Subcutaneous abdominal adipose tissue (tissue), 5 donors: ENCODE data around the gene LDLRAD2.

Experiments used
- H3K27ac ChIP-seq: one replicate; pipeline ENCODE4 v1.7.0; 2013; ENCODE audit warnings: low read depth, mild to moderate bottlenecking, inconsistent platforms, low read length, moderate library complexity
- H3K27me3 ChIP-seq, 5 donors: one replicate each; pipeline ENCODE4 v1.7.0; 2013; ENCODE audit warnings: low read length in 5 of 5, inconsistent platforms in 1 of 5; ENCODE audit not compliant: control insufficient read depth in 5 of 5, insufficient read depth in 4 of 5
- H3K36me3 ChIP-seq, 5 donors: one replicate each; pipeline ENCODE4 v1.7.0; 2013; ENCODE audit warnings: low read length in 5 of 5; ENCODE audit not compliant: control insufficient read depth in 5 of 5, insufficient read depth in 5 of 5
- H3K4me1 ChIP-seq, 5 donors: one replicate each; pipeline ENCODE4 v1.7.0; 2013; ENCODE audit warnings: low read length in 5 of 5, mild to moderate bottlenecking in 3 of 5, moderate library complexity in 1 of 5; ENCODE audit not compliant: control insufficient read depth in 5 of 5, insufficient read depth in 5 of 5
- H3K4me3 ChIP-seq, 5 donors: one replicate each; pipeline ENCODE4 v1.7.0; 2013; ENCODE audit warnings: low read length in 5 of 5, low read depth in 1 of 5
- H3K9ac ChIP-seq, 5 donors: one replicate each; pipeline ENCODE4 v1.7.0; 2013; ENCODE audit warnings: low read length in 5 of 5, mild to moderate bottlenecking in 4 of 5, moderate library complexity in 3 of 5
- H3K9me3 ChIP-seq, 5 donors: one replicate each; pipeline ENCODE4 v1.7.0; 2013; ENCODE audit warnings: low read length in 5 of 5; ENCODE audit not compliant: control insufficient read depth in 5 of 5
- donor health status: healthy.
- donor health status: healthy.
- donor health status: healthy.
- donor health status: healthy.
- donor health status: healthy.

Gene LDLRAD2

DNA sequence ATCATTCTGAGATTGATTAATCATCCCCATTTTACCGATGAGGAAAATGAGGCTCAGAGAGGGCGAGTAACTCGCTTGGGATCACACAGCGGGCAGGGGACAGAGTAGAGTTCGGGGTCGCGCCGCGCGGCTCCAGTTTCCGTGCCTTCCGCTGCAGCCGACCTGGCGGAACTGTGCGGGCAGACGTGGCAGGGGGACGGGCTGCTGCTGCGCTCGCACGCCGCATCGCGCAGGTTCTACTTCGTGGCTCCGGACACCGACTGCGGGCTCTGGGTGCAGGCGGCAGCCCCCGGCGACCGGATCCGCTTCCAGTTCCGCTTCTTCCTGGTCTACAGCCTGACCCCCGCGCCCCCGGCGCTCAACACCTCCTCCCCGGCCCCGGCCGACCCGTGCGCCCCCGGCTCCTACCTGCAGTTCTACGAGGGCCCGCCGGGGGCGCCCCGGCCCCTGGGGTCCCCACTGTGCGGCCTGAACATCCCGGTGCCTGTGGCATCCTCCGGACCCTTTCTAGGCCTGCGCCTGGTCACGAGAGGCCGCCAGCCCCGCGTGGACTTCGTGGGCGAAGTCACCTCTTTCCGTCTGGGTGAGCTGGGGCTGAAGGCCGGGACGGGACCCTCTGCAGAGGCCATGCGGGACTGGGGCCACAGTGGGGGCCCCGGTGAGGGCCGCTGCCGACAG lies 2.3 kb downstream of the LDLRAD2 start:
- H3K27ac ChIP-seq = no peak overlapping the region
- no peaks in the 10 kb centered on the region for H3K27me3 ChIP-seq
- peak overlapping the region in 4 of 5 donors; percentile 36 to 61 (median 38) for H3K4me3 ChIP-seq
- H3K36me3 ChIP-seq = no peaks in the 10 kb centered on the region
- H3K9me3 ChIP-seq = no peaks in the 10 kb centered on the region
- peaks cover 2 to 40% (median 25%) of the 10 kb centered on the region in 5 donors for H3K4me1 ChIP-seq
- peak overlapping the region in 2 of 5 donors; percentile 42 to 51 for H3K9ac ChIP-seq

DNA sequence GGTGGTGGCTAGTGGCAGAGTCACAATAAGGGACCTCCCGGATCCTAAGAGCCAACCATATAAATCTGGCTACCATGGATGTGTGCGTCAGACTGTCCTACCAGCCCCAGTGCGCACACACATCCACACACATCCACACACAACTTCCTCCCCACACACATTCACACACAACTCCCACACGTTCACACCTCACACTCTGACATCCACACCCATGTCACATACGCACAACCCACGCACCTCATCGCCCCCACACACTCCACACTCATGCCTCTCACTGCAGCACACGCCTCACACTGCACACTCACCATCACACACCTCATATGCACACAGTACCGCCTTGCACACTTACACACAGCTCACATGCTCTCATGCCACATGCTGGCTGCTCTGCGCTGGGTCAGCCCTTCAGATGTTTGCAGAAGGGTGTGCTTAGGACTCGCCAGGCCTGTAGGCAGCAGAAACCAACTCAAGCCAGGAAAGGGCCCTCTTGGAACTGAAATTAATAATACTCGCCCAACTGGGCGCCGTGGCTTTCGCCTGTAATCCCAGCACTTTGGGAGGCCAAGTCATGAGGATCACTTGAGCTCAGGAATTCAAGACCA lies 3.0 kb downstream of the LDLRAD2 start:
- Histone ChIP-seq H3K27ac (no peak overlapping the region), H3K4me1 (peaks cover 2 to 40% (median 25%) of the 10 kb centered on the region in 5 donors), H3K27me3 (no peaks in the 10 kb centered on the region), H3K4me3 (peak overlapping the region in 1 of 5 donors; percentile 61), H3K9me3 (no peaks in the 10 kb centered on the region), H3K36me3 (peaks cover 0 to 3% (median 0%) of the 10 kb centered on the region in 5 donors), H3K9ac (no peak overlapping the region)

DNA sequence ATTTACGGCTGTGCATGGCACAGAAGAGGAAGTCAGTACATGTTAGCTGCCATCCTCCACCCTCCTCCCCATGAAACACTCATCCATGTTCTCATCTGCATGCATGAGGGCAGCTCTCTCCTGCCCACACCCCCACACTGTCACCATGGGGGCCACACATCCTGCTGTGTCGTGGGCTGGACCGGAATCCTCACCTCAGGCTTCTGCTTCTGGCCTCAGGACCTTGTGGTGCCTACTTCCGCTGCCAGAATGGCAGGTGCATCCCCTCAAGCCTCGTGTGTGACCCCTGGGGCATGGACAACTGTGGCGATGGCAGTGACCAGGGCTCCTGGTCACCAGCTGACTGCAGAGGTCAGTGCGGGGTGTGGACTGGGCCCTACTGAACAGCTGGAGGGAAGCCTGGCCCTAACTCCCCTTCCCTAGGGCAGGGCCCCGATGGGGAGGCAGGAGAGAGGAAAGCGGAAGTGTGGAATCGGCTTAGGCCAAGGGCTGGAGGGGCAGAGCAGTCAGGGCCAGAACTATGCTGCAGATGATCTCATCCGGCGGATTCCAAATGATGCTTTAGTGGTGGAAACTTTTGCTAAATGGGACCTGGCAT lies 3.8 kb downstream of the LDLRAD2 start:
- no peaks in the 10 kb centered on the region for H3K27me3 ChIP-seq
- H3K36me3 ChIP-seq = peaks cover 0 to 7% (median 4%) of the 10 kb centered on the region in 5 donors
- H3K9ac ChIP-seq = no peak overlapping the region
- no peak overlapping the region for H3K27ac ChIP-seq
- H3K4me3 ChIP-seq = no peak overlapping the region
- H3K4me1 ChIP-seq = peaks cover 2 to 40% (median 25%) of the 10 kb centered on the region in 5 donors
- no peaks in the 10 kb centered on the region for H3K9me3 ChIP-seq

GRCh38 chr1:21816602-21817302 lies 4.7 kb downstream of the LDLRAD2 start:
- H3K36me3 ChIP-seq = peaks cover 0 to 16% (median 14%) of the 10 kb centered on the region in 5 donors
- H3K9ac ChIP-seq = no peak overlapping the region
- H3K27ac ChIP-seq = no peak overlapping the region
- H3K4me1 ChIP-seq = peaks cover 2 to 36% (median 24%) of the 10 kb centered on the region in 5 donors
- H3K27me3 ChIP-seq = no peaks in the 10 kb centered on the region
- H3K4me3 ChIP-seq = no peak overlapping the region
- H3K9me3 ChIP-seq = no peaks in the 10 kb centered on the region

GRCh38 chr1:21818656-21819055 lies 6.6 kb downstream of the LDLRAD2 start:
- Histone ChIP-seq H3K9me3 (no peaks in the 10 kb centered on the region), H3K27ac (no peak overlapping the region), H3K4me1 (peaks cover 0 to 30% (median 14%) of the 10 kb centered on the region in 5 donors)

GRCh38 chr1:21820597-21821232 lies 8.7 kb downstream of the LDLRAD2 start:
- Histone ChIP-seq H3K9ac (no peak overlapping the region), H3K36me3 (peaks cover 3 to 54% (median 51%) of the 10 kb centered on the region in 5 donors), H3K27ac (no peak overlapping the region), H3K4me3 (no peak overlapping the region), H3K4me1 (peaks cover 0 to 21% (median 3%) of the 10 kb centered on the region in 5 donors), H3K27me3 (no peaks in the 10 kb centered on the region), H3K9me3 (no peaks in the 10 kb centered on the region)

More at GRCh38 chr1:21818656-21819055, 6.6 kb downstream of the LDLRAD2 start:
- Histone ChIP-seq H3K4me3 (no peak overlapping the region), H3K36me3 (peaks cover 0 to 35% (median 31%) of the 10 kb centered on the region in 5 donors), H3K27me3 (no peaks in the 10 kb centered on the region), H3K9ac (no peak overlapping the region)

DNA sequence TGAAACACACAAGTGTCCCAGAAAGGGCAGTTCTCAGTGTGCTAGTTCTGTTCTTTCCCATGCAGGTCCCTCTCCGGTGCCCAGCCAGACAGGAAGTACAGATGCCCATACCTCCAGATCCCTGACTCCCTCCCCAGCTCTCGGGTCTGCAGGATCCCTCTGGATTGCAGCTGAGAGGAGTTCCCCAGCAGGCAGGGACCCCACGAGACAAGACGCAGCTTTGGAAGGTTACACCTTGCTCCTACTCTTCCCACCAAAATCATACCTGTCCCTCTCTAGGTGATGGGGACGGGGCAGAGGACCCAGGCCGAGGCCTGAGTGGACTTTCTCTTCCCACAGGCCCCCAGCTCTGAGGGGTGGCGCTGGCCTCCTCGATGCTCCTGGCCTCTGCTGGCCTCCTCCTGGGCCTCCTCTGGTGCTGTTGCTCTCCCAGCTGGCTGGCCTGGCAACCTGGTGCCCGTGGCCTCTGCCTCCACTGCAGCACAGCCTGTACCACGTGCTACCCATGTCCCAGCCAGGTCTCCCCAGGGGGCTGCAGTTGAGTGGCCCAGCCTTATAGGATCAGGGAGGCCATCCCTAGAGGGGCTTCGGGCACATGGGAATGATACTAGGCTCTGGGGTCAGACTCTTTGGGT lies 9.4 kb downstream of the LDLRAD2 start:
- H3K4me1 ChIP-seq = peaks cover 0 to 17% (median 3%) of the 10 kb centered on the region in 5 donors
- peaks cover 3 to 62% (median 58%) of the 10 kb centered on the region in 5 donors for H3K36me3 ChIP-seq
- H3K4me3 ChIP-seq = no peak overlapping the region
- no peak overlapping the region for H3K27ac ChIP-seq
- no peaks in the 10 kb centered on the region for H3K9me3 ChIP-seq
- no peaks in the 10 kb centered on the region for H3K27me3 ChIP-seq
- no peak overlapping the region for H3K9ac ChIP-seq

GRCh38 chr1:21822349-21822748 lies 10.3 kb downstream of the LDLRAD2 start:
- no peaks in the 10 kb centered on the region for H3K9me3 ChIP-seq
- H3K36me3 ChIP-seq = peaks cover 6 to 69% (median 66%) of the 10 kb centered on the region in 5 donors
- no peak overlapping the region for H3K27ac ChIP-seq
- no peak overlapping the region for H3K9ac ChIP-seq
- H3K4me1 ChIP-seq = peaks cover 0 to 16% (median 3%) of the 10 kb centered on the region in 5 donors
- H3K27me3 ChIP-seq = no peaks in the 10 kb centered on the region
- H3K4me3 ChIP-seq = no peak overlapping the region

DNA sequence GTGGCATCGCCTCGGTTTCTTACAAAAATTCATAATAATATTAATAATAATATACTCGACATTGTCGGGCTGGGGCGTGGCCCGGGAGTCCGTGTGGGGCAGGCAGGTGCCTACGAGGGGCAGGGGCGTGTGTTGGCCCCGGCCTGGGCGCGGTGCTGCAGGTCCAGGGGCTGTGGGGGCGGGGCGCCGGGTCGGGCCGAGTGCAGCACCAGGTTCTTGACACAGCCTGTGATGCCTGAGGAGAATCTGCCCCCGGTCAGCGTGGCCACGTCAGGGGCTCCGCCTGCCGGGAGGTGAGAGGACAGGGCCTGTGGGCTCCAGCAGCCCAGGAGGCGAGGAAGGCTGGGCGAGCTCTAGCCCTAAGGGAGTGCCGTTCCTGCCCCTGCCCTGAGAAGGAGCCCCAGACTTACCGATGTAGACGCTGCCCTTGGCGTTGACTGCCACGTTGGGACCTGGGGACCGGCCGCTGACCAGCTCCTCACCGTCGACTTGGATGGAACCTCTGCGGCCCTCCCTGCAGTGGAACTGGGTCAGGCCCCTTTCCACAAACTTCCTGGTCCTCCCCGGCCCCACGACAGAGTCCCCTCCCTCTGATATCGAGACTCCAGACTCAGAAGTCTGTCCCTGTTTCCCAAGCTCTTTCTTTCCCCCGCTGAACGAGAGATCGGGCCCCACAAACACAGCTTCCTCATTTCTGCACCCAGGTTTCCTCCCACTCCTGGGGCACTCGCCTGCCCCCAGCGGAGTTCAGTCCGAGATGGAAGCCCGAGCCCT lies 11.3 kb downstream of the LDLRAD2 start:
- H3K4me3 ChIP-seq = no peak overlapping the region
- H3K9ac ChIP-seq = no peak overlapping the region
- H3K27me3 ChIP-seq = no peaks in the 10 kb centered on the region
- H3K9me3 ChIP-seq = no peaks in the 10 kb centered on the region
- H3K4me1 ChIP-seq = peaks cover 0 to 13% (median 1%) of the 10 kb centered on the region in 5 donors
- H3K27ac ChIP-seq = no peak overlapping the region
- H3K36me3 ChIP-seq = peaks cover 6 to 80% (median 77%) of the 10 kb centered on the region in 5 donors
